GM10248 (cell line): ENCODE data around the gene TFDP2.
"Not testable (repeated sequence)": the region's sequence is repeated elsewhere in the genome, so short reads cannot be mapped to it uniquely, and the experiment has no call there.

Source experiments
- CTCF ChIA-PET: fragments of 300-600 bp; sonication (Branson Sonifier 250); formaldehyde crosslinking; extraction: SDS; loops from one replicate; lab custom pipeline; 2021; ENCODE audit warnings: antibody characterized with exemption; lab: Yijun Ruan, JAX
- POLR2A ChIA-PET: fragments of 350-650 bp; sonication (Branson Sonifier 250); formaldehyde crosslinking; extraction: SDS; loops from one replicate; lab custom pipeline; 2020; ENCODE audit warnings: antibody characterized with exemption; lab: Yijun Ruan, JAX
- DNase-seq: peaks from one replicate; pipeline ENCODE4 v3.0.0; 2012; ENCODE audit errors: extremely low spot score
- TF ChIP-seq, protein P1 (sequence below): IDR thresholded peaks from 2 replicates; pipeline ENCODE4 v1.5.1; 2012; ENCODE audit warnings: mild to moderate bottlenecking, low read depth; ENCODE audit errors: extremely low read depth, missing control alignments, control extremely low read depth

The TFDP2 gene

GRCh38 chr3:141996437-141996836 is 152.9 kb downstream of the TFDP2 start:
- no peak for DNase-seq
- TF ChIP-seq, protein P1, sequence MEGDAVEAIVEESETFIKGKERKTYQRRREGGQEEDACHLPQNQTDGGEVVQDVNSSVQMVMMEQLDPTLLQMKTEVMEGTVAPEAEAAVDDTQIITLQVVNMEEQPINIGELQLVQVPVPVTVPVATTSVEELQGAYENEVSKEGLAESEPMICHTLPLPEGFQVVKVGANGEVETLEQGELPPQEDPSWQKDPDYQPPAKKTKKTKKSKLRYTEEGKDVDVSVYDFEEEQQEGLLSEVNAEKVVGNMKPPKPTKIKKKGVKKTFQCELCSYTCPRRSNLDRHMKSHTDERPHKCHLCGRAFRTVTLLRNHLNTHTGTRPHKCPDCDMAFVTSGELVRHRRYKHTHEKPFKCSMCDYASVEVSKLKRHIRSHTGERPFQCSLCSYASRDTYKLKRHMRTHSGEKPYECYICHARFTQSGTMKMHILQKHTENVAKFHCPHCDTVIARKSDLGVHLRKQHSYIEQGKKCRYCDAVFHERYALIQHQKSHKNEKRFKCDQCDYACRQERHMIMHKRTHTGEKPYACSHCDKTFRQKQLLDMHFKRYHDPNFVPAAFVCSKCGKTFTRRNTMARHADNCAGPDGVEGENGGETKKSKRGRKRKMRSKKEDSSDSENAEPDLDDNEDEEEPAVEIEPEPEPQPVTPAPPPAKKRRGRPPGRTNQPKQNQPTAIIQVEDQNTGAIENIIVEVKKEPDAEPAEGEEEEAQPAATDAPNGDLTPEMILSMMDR, result no peak
- POLR2A ChIA-PET, result no interaction called here
- CTCF ChIA-PET, result interaction anchor here (1.4 kb wide), 1 partner anchor 11 kb away, joined by 4 read pairs; no protein-coding TSS in a partner anchor

DNA sequence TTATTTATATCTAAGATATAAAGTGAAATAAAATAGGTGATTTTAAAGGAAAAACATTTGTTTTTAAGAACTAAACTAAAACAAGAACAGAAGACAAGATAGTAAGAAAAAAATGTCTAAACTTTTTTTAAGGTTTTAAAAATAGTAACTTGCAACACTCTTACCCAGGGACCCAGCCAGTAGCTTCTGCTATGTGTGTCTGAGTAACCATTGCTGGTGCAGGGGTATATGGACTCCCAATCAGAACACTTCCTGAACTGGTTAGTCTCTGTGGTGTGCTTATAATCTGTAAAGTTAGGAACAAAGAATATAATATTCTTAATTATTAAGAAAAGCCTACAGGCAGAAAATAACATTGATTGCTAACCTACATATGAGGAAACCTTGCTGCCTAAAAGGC is 154.5 kb downstream of the TFDP2 start:
- TF ChIP-seq, protein P1, result no peak
- ChIA-PET CTCF (no interaction called here), POLR2A (no interaction called here)
- DNase-seq, result no peak

DNA sequence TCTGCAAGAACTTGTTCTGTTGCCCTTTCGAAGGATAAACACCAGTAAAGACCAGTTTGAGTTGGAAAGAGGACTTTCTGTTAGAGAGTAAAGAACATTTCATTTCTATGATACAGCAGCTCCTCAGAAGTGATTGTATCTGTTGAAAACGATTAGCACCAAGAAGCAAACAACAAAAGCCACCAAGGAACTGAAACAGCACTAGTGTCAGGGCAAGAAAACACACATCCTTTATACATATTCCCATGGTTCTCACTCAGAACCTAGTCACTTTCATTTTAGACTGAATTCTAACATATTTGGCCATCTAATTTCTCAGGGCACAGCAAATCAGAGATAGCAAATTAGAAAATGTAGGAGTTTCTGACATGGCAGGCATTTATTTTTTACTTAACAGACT is 156.8 kb downstream of the TFDP2 start:
- peak; percentile 33 for DNase-seq
- CTCF ChIA-PET, result no interaction called here
- POLR2A ChIA-PET, result no interaction called here
- TF ChIP-seq, protein P1, result no peak

- CTCF ChIA-PET, result no interaction called here
- POLR2A ChIA-PET, result no interaction called here
- DNase-seq, result no peak
- TF ChIP-seq, protein P1, result no peak
Observed at GRCh38 chr3:141986548-141987107, 162.7 kb downstream of the TFDP2 start.

GRCh38 chr3:141981084-141981483 is 168.3 kb downstream of the TFDP2 start:
- CTCF ChIA-PET, result no interaction called here
- POLR2A ChIA-PET, result no interaction called here
- DNase-seq, result no peak
- TF ChIP-seq, protein P1, result no peak

DNA sequence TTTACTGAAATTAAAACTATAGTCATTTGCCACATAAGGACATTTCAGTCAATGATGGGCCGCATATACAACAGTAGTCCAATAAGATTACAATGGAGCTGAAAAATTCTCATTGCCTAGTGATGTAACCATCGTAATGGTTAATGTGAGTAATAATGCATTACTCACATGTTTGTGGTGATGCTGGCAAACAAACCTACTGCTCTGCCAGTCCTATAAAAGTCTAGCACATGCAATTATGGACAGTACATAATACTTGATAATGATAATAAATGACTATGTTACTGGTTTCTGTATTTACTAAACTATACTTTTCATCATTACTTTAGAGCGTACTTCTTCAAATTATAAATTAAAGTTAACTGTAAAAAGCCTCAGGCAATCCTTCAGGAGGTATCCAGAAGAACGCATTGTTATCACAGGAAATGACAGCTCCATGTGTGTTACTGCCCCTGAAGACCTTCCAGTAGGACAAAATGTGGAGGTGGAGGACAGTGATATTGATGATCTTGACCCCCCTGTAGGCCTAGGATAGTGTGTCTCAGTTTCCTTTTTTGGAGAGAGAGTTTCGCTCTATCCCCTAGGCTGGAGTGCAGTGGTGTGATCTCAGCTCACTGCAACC is 170.2 kb downstream of the TFDP2 start:
- ChIA-PET POLR2A (no interaction called here), CTCF (no interaction called here)
- TF ChIP-seq, protein P1, result no peak
- DNase-seq, result no peak

DNA sequence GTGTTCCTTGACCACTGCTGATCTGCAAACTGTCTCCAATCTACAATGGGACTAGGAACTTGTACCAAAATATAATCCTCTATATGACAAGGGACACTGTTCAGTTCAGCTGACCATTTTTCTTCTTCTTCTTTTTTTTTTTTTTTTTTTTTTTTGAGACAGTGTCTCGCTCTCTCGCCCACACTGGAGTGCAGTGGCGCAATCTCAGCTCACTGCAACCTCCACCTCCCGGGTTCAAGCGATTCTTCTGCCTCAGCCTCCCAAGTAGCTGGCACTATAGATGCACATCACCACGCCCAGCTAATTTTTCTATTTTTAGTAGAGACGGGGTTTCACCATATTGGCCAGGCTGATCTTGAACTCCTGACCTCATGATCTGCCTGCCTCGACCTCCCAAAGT is 174.6 kb downstream of the TFDP2 start:
- POLR2A ChIA-PET, CTCF ChIA-PET, DNase-seq: not testable (repeated sequence)
